ENCODE data around the gene CHAF1A. TPM values are rescaled to one million over a fixed set of nuclear protein-coding genes. Genes with fewer than 3 reads are reported as not detected.
A peak's percentile ranks its signal among the peaks of the same experiment; 100 is the strongest.

CHAF1A gene
- total RNA-seq, 1 donor from 2014 or later = 5.1 TPM

DNA sequence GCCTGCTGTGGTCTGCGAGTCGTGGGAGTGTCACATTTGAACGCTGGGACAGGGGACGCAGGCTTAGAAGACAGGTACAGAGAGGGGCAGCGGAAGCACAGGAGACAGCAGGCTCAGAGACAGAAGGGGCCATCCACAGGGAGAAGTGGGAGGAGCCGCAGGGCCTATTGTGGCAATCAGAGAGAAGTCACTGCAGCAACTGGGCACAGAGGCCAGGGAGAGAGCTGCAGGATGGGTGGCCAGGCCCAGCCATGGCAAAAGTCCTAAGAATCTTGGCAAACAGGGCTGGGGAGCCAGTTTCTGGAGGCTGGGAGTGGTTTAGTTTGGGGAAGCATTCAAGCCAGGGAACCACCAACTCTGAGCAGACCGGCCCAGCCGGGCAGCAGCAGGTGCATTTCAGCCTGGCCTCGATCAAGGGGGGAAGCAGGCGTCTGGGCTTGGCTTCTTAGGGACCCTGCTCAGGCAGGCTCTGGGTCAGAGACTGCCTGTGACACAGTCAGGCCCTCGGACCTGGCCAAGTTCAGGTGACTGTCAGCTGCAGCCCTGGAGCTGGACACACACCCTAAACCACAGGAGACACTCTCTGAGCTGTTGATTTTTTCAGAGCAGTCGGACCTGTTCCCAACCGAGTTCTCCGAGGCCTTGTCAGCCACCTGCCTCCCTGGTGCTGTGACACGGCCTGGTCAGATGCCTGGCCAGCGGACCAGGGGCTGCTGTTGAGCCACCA, 13.9 kb upstream of the CHAF1A start:
- intact Hi-C loops (cut with micrococcal nuclease) = no loop called here
- Histone ChIP-seq H3K27ac (replicated peaks) (peak overlapping the region; percentile 86), H3K4me3 (no peak overlapping the region), H3K36me3 (peaks cover 23% of the 10 kb centered on the region), H3K9me3 (replicated peaks) (no peaks in the 10 kb centered on the region), H3K27me3 (ENCODE audit: low read depth) (no peaks in the 10 kb centered on the region), H3K4me1 (peaks cover 61% of the 10 kb centered on the region)
- TF ChIP-seq, protein P1, sequence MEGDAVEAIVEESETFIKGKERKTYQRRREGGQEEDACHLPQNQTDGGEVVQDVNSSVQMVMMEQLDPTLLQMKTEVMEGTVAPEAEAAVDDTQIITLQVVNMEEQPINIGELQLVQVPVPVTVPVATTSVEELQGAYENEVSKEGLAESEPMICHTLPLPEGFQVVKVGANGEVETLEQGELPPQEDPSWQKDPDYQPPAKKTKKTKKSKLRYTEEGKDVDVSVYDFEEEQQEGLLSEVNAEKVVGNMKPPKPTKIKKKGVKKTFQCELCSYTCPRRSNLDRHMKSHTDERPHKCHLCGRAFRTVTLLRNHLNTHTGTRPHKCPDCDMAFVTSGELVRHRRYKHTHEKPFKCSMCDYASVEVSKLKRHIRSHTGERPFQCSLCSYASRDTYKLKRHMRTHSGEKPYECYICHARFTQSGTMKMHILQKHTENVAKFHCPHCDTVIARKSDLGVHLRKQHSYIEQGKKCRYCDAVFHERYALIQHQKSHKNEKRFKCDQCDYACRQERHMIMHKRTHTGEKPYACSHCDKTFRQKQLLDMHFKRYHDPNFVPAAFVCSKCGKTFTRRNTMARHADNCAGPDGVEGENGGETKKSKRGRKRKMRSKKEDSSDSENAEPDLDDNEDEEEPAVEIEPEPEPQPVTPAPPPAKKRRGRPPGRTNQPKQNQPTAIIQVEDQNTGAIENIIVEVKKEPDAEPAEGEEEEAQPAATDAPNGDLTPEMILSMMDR (IDR thresholded peaks at IDR 0.05; ENCODE audit: borderline replicate concordance) = no peak
- peak; percentile 35 for DNase-seq

DNA sequence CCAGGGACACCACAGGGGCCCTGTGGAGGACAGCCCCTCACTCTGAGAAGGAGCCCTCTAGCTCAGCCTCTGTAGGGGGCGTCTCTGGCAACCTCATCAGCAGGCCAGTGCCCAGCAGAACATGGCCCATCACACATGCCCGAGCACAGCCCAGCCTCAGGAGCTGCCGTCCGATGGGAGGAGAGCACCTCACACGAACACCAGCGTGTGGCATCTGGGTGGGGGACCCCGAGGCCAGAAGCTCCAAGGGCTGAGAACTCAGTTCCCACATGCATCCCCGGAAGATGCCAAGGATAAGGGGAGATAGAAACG, 13.4 kb upstream of the CHAF1A start:
- Histone ChIP-seq H3K4me1 (peaks cover 66% of the 10 kb centered on the region), H3K9me3 (replicated peaks) (no peaks in the 10 kb centered on the region), H3K4me3 (no peak overlapping the region), H3K27ac (replicated peaks) (peak overlapping the region; percentile 86), H3K36me3 (peaks cover 23% of the 10 kb centered on the region), H3K27me3 (ENCODE audit: low read depth) (no peaks in the 10 kb centered on the region)
- intact Hi-C loops (cut with micrococcal nuclease) = no loop called here
- TF ChIP-seq, protein P1 (IDR thresholded peaks at IDR 0.05; ENCODE audit: borderline replicate concordance) = no peak
- no peak for DNase-seq

DNA sequence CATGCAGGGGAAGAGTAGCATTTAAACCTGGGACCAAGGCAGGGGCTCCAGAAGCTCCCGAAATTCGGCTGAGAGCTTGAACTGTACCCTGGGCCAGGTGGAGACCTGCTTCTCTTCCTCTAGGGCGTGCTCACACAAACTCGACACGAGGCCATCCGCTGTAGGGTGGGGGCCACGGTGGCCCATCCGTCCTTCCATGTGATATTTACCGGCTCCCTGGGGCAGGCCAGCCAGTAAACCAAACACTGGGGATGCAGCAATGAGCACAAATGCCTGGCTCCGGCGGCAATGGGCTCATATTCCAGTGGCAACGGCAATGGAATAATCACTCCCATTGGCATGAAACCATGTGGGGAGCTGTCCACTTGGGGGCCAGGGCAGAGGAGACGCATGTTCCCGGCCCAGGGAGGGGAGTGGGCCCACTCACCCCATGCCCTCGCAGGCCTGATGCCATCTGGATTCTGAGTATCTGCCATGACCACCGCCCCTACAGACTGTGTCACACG, 12.9 kb upstream of the CHAF1A start:
- peak overlapping the region; percentile 86 for H3K27ac ChIP-seq (replicated peaks)
- peaks cover 72% of the 10 kb centered on the region for H3K4me1 ChIP-seq
- H3K9me3 ChIP-seq (replicated peaks) = no peaks in the 10 kb centered on the region
- H3K36me3 ChIP-seq = peaks cover 17% of the 10 kb centered on the region
- TF ChIP-seq, protein P1 (IDR thresholded peaks at IDR 0.05; ENCODE audit: borderline replicate concordance) = no peak
- no peaks in the 10 kb centered on the region for H3K27me3 ChIP-seq (ENCODE audit: low read depth)
- H3K4me3 ChIP-seq = peak overlapping the region; percentile 41
- DNase-seq = no peak
- intact Hi-C loops (cut with micrococcal nuclease) = no loop called here

DNA sequence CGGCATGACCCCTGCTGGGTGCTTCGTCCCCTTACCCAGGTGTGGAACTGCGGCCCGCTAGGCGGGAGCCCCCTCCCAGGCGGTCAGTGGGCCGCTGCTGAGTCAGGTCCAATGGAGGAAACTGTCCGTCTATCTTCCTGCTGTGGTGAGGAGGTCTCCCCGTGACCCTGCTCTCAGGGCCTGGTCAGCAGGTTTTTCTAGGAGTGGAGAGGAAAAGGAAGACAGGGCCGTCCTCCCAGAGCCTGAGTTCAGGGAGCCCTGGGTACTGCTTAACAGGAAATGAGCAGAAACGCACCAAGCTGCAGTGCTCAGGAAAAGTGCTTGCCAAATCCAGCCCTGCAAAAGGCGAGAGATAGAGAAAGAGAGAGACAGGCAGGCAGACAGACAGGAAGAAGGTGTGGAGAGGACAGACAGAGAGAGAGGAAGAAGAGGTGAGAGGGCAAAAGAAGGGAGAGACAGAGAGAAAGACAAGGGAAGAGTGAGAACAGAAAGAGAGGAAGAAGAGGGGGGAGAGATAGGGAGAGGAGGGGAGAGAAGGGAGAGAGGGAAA, 12.3 kb upstream of the CHAF1A start:
- H3K4me3 ChIP-seq = peak overlapping the region; percentile 41
- peaks cover 14% of the 10 kb centered on the region for H3K36me3 ChIP-seq
- intact Hi-C loops (cut with micrococcal nuclease) = no loop called here
- DNase-seq = peak; percentile 55
- TF ChIP-seq, protein P1 (IDR thresholded peaks at IDR 0.05; ENCODE audit: borderline replicate concordance) = no peak
- no peaks in the 10 kb centered on the region for H3K27me3 ChIP-seq (ENCODE audit: low read depth)
- H3K9me3 ChIP-seq (replicated peaks) = no peaks in the 10 kb centered on the region
- peak overlapping the region; percentile 86 for H3K27ac ChIP-seq (replicated peaks)
- H3K4me1 ChIP-seq = peaks cover 77% of the 10 kb centered on the region

- intact Hi-C loops (cut with micrococcal nuclease) = no loop called here
- no peak for DNase-seq
- Histone ChIP-seq H3K9me3 (replicated peaks) (no peaks in the 10 kb centered on the region), H3K4me1 (peaks cover 81% of the 10 kb centered on the region), H3K27ac (replicated peaks) (peak overlapping the region; percentile 86), H3K36me3 (peaks cover 14% of the 10 kb centered on the region), H3K27me3 (ENCODE audit: low read depth) (no peaks in the 10 kb centered on the region), H3K4me3 (peak overlapping the region; percentile 41)
- TF ChIP-seq, protein P1 (IDR thresholded peaks at IDR 0.05; ENCODE audit: borderline replicate concordance) = no peak
Measured at GRCh38 chr19:4390567-4391305, 11.7 kb upstream of the CHAF1A start.
